Activated CD4-positive, CD25-positive, alpha-beta regulatory T cell treated with anti-CD3 and anti-CD28 coated beads, Interleukin-2, amount 50 U/mL, for 72 hours (primary cell): ENCODE results near the gene SLC9A9.
"Not testable (repeated sequence)": the region's sequence is repeated elsewhere in the genome, so short reads cannot be mapped to it uniquely, and the experiment has no call there.

Source experiments
- DNase-seq: peaks from one replicate; pipeline ENCODE4 v3.0.0; 2021

SLC9A9 gene

DNA sequence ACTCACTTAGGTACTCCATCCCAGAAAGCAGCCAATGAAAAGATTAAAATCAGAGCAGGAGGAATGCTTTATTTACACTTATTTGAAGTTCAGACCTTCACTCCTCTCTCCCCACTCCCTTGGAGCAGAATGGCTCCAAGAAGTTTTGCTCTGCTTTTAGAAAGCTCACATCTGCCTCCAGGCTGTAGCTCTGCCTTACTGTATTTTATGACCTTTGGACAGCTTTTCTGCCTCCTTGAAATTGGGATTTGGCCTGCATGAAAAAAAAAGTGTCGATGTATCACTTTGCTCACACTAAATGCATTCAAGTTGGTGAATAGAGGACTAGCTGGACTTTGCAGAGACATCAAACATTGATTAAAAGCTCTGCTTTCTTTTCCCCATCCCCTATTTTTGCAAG lies 95.3 kb downstream of the SLC9A9 start:
- no peak for DNase-seq

DNA sequence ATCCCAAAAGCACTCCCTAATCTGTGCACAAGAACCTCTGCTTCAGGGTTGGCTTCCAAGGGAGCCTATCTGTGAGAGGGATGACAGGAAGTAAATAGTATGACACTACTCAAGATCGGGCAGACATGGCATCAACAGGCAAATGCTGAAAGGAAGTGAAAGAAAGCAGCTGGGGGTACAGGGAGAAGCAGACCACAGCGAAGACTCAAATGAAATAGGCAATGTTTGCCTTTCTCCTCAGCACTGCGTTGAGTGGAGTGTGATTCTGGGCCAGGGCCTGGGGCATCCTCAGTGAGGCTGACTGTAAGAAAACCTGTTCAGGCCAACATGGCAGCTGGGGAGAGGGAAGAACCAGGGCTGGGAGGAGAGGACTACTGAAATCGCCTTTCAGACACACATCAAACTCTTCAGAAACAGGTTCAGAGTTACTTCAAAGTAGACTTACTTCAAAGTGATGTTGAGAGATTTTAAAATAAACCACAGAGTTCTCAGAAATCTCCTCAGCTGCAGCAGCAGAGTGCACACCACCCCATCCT lies 96.6 kb downstream of the SLC9A9 start:
- DNase-seq: peak; percentile 51

- no peak for DNase-seq
These were observed 97.4 kb downstream of the SLC9A9 start for GRCh38 chr3:143750841-143751240.

GRCh38 chr3:143749926-143750325 lies 98.3 kb downstream of the SLC9A9 start:
- DNase-seq: no peak

DNA sequence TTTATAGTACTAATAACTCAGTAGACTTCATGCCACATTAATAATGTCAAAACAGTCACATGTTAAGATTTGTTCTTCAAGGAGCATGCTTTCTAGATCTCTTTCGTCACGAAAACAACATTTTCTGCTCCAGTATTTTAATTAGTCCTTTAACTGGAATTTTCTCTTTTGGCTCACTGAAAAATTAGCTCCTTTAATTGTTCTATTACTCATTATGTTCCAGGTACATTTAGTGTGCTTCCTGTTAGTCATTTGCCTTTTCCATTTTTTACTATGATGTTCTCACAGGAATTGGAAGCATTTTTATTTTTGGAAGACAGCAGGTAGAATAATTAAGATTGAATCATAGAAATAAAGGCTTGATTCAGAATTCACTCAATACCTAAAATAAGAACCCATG lies 111.2 kb downstream of the SLC9A9 start:
- DNase-seq: no peak

DNA sequence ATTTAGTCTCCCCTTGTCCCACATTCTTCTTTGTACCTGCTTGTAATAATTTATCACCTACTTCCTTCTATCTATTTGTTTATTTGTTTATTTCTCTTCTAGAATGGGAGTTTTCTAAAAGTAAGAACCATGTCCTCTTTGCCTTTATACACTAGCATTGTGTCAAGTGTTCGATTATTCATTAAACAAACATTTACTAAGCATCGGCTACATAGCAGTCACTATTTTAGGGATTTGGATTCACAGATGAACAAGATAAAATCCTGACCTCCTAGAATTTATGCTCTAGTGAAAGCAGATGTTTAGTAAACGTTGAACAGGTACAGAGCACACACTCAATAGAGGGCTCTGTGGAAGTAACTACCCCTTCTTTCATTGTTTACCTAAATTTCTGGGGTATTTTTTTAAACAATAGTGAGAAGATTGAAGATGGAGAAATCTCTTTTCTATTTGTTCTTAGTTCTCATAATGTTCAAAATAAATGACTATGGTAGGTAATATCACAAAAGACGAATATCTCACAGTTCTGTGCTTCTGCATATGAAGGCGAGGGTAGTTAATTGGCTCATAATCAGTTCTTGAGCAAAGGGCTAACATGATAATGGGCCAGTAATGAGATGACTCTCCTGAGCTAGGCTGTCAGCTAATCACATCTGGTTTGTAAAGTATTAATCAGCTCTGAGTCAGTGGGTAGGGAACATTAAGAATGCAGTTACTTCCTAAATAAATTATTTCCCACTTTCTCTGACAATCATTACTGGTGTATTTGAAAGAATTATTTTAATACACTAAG lies 111.9 kb downstream of the SLC9A9 start:
- DNase-seq: no peak

DNA sequence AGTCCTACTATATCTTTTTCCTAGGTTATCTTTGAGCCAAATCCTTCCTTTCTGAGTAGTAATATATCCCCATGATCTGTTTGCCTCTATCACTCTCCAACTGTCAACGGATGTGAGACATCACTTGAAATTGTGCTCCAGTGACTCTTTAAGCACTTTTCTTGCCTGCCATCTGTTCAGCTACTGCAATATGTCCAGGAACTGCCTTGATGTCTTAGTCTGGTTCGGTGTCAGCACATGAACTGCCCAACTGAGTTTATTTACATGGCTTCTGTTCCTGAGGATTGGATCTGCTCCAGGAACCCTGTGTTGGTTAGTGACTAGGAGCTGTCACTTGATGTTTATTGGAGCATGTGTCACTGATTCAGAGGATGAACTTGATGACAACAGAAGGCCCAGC lies 116.5 kb downstream of the SLC9A9 start:
- DNase-seq: no peak

GRCh38 chr3:143731320-143731719 lies 116.9 kb downstream of the SLC9A9 start:
- no peak for DNase-seq

DNA sequence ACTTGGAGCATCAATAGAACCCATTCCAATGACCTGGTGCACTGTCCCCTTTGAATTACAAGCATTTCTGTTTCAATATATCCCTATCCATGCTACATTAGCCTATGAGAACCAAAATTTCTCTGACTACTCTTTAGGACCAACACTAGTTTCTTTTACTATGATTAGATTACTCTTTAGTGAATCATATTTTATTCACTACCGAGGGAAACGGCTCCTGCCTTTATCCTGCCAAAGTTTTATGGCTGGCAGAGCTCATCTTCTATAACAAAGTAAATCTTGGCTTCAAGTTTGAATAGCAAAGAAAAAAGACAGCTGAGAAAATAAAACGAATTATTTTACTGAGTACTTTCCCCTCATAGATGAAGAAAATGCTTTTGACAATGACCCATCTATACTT lies 120.9 kb downstream of the SLC9A9 start:
- DNase-seq: no peak

DNA sequence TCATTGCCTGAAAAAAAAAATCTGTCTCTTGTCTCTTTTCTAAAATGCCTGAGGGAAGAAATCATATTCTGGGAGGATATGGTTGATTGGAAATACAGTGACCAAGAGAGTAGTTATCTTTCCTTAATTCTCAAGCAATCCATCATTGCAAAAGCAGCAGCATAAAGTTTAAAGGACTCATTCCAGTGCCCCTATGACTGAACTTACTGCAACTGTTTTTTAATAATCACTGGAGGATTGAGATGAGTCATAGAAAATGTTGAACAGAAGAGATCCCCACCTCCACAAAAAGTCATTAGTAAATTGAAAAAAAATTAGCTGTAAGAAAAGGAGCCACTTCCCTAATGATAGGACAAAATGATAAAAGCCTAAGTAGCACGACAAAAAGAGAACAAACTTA lies 121.5 kb downstream of the SLC9A9 start:
- no peak for DNase-seq

- no peak for DNase-seq
These were observed 127.9 kb downstream of the SLC9A9 start for GRCh38 chr3:143720381-143720780.

GRCh38 chr3:143718463-143718862 lies 129.8 kb downstream of the SLC9A9 start:
- DNase-seq: no peak

DNA sequence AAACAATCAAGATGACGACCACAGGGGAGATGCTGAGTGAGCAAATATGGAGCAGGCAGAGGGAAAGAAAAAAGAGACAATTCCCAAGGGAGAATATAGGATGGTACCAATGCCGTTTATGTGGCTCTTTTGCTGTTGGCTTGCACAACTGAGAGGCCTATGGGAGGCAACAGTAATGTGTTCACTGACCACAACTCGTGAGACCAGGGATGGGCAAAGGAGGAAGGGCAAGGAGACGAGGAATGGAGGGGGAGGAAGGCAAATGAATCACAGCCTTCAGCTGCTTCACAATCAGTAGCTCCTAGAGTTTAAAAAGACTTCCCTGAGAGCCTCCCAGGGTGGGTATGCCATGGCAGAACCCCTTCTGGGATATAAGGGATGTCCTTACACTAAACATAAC lies 131.5 kb downstream of the SLC9A9 start:
- no peak for DNase-seq

- no peak for DNase-seq
These were observed 135.7 kb downstream of the SLC9A9 start for GRCh38 chr3:143712522-143712921.

DNA sequence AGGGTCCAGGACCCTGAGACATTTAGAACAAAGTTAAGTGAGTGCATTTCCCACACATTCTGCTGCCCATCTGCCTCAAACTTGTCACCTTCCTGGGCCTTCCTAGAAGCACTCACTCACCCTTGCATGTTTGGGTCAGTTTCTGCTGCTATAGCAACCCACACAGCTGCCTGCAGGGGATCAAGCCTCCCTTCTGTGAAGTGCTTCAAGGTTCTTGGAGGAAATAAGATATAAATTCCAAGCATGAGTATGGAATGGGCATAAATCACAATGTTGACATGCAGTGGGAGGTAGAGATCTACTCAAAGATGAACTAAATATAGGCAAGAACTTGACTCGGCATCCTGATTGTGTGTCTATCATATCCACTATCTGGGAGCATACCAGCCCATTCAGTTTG lies 140.4 kb downstream of the SLC9A9 start:
- DNase-seq: no peak

DNA sequence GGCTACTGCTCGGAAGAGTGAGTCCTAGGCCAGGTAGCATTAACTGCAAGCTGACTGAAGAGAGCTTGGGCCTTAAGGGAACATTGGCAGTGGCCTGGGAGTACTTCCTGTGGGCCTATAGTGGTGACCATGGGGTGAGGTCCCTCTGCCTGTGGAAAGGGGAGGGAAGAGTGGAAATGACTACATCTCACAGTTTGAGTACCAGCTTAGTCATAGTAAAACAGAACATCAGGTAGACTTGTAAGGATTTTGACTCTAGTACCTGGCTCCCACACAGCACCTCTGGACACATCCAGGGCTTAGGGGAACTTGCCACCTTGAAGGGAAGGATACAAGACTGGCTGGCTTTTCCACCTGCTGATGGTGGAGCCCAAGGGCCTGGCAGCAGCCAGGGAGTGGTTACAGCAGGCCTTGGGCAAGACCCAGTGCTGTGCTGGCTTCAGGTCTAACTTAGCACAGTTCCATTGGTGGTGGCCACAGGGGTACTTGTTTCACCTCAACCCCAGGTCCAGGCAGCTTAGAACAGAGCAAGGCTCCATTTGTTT lies 147.8 kb downstream of the SLC9A9 start:
- no peak for DNase-seq

GRCh38 chr3:143699424-143699823 lies 148.8 kb downstream of the SLC9A9 start:
- no peak for DNase-seq

GRCh38 chr3:143698682-143699303 lies 149.5 kb downstream of the SLC9A9 start:
- DNase-seq: no peak

- no peak for DNase-seq
These were observed 150.3 kb downstream of the SLC9A9 start for GRCh38 chr3:143697975-143698374.

DNA sequence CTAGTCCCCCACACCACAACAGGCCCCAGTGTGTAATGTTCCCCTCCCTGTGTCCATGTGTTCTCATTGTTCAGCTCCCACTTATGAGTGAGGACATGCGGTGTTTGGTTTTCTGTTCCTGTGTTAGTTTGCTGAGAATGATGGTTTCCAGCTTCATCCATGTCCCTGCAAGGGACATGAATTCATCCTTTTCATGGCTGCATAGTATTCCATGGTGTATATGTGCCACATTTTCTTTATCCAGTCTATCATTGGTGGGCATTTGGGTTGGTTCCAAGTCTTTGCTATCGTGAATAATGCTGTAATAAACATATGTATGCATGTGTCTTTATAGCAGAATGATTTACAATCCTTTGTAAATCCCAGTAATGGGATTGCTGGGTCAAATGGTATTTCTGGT lies 152.9 kb downstream of the SLC9A9 start:
- not testable (repeated sequence) for DNase-seq

DNA sequence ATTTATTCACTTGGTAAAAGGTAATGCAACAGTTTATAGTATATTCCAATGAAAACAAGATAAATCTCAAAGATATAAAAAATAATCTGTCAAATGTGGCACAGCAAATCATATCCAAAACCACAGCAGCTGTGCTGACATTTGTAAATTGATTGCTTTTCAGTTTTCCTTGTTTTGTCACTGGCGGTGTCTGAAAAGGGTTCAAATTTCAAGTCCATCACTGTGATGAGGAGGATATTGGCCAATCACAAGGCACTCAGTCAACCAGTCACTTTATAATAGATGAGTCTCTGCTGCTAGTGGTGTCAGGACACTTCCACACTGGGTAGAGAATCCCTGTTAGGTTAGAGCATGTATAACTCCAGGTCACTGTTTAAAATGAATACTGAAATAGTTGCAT lies 154.8 kb downstream of the SLC9A9 start:
- DNase-seq: no peak

DNA sequence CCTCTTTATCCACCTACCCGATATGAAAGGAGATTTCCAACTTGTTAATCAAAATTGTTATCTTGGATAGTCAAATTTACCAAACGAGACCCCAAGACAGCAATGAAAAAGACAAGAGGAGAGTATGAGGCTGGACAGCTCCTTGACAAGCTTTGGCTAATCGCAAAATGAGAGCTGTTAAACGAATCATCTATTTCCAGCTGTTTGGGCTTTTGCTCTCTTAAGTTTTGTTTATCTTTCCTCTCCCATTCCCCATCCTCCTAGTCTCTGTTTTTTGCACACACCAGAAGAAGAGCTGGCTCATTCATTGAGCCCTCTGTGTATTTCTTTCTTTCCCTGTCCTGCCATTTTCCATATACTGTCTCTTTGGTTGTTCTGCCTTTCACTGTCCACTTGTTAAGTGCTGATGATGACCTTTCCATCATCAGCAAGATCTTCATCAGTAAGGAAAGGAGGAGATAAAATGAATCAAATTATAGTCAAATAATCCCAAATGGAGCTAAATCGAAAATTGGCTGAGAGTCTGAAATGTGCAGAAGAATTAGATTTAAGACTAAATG lies 161.6 kb downstream of the SLC9A9 start:
- no peak for DNase-seq

DNA sequence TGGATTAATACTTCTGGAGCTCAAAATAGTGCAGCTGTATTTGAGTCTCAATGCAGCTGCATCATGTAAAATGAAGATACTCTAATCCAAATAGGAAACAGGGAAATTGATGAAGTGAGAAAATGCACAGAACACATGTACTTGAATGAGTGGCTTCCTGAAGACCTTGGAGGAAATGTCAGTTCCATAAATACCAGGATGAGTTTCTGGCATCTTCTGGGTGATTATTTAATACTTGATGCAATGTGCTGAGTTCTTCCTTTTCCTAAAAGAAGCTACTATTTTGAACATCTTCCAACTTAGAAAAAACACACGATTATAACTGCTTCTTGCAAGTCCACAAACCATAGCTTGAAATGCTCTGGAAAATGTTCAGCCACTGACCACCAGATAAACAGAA lies 162.8 kb downstream of the SLC9A9 start:
- no peak for DNase-seq

DNA sequence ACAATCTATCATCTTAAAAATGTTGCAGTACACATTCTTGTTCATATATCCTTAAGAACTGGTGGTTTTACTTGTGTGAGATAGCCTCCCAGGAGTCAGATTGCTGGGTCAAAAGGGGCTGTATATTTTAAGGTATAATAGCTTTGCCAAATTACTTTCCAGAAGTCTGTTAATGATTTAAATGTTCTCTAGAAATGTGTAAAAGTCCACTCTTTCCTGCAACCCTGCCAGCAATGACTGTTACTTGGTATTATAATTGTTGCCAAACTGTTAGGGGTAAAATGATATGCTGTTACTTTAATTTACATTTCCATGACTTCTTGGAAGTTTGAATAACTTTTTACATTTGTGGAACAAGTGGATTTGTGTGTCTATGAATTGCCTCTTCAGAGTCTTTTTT lies 170.8 kb downstream of the SLC9A9 start:
- no peak for DNase-seq
